Stimulated activated CD4-positive, alpha-beta T cell treated with anti-CD3 and anti-CD28 coated beads, TNF-alpha, amount 100 ng/mL, for 1 hour (primary cell): ENCODE measurements around the gene HARBI1.

Experiments
- DNase-seq, 3 donors: peaks; one replicate each; pipeline ENCODE4 v3.0.0-alpha.2; 2020; ENCODE audit warnings: low read depth in 3 of 3, low spot score in 1 of 3

Gene HARBI1

DNA sequence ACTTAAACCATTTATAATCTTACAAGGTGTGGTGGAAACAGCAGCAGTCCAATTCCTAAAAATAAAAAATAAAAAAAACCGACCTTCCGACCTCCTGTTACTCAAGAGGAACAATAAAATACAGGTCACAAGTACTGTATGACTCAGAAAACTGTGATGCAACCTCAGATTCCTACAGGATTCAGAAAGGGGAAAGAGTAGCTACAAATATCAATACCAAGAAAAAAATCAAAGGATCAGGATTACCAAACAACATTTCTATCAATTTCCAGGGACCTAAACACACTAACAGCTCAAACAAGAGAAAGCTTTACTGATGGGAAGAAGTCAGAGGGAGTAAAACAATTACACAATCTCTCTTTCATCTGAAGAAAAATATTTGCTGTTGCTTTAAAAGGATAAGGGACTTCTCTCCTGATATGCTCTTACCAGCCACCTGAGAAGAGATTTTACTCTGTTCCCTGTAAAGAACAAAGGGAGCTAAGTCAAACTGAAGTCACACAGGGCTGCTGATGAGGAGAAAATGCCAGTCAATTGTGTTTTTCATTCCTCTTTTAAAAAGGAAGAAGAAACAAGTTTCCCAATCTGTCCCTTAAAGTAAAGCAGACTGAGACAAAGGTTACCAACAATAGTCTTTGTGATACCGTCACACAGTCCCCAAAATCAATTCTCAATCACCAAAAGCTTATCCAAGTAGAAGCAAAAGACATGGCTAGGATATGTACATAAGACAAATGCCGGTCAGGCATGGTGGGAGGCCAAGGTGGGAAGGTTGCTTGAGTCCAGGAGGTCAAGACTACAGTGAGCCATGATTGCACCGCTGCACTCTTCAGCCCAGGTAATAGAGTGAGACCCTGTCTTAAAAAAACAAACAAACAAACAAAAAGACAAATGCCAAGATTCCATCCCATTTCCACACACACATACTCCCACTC, 62.5 kb downstream of the HARBI1 start:
- no peak for DNase-seq

DNA sequence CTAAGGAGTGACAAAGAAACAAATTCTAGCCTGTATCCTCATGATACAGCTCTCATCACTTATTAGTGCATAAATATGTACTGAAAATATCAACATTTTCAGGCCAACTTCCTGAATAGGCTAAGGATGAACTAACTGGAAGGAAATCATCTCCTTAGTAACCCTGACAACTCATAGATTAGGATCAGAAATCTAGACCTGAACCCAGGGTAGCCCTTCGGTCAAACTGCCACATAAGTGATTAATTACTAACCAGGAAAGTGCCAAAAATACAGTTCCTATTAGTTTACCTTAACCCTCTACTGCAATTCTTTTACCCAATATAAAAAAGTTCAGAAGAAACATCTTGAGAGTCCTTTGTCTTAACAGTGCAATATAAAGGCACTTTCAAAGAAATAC, 63.2 kb downstream of the HARBI1 start:
- DNase-seq: no peak
